H1 (cell line): ENCODE measurements around the gene RUFY4. TPM values are rescaled to one million over a fixed set of nuclear protein-coding genes. Genes with fewer than 3 reads are reported as not detected.
A peak's percentile ranks its signal among the peaks of the same experiment; 100 is the strongest.

Source experiments
- CTCF ChIA-PET: fragments of 300-600 bp; sonication (Branson Sonifier 250); formaldehyde crosslinking; loops from one replicate; lab custom pipeline; 2021; ENCODE audit not compliant: partially characterized antibody; lab: Charles Lee
- POLR2A ChIA-PET: fragments of 300-600 bp; sonication (Branson Sonifier 250); formaldehyde crosslinking; loops from one replicate; lab custom pipeline; 2021; ENCODE audit warnings: inconsistent platforms; ENCODE audit not compliant: partially characterized antibody; lab: Charles Lee
- DNase-seq, 2 experiments: peaks; one replicate each; pipeline versions ENCODE4 v3.0.0 to v3.0.0-alpha.2; 2010 to 2022; ENCODE audit warnings: low spot score in 2 of 2, low read depth in 1 of 2, mixed read lengths in 1 of 2
- FAIRE-seq: peaks from 2 replicates; lab custom pipeline; 2011; peaks lifted over from hg19 to GRCh38; lab: Jason Lieb, UNC
- H2AFZ ChIP-seq: 2 replicates; pipeline ENCODE4 v1.8.1; 2012; ENCODE audit warnings: low read length, inconsistent platforms
- H2AK5ac ChIP-seq: 2 replicates; pipeline ENCODE4 v1.6.1; 2013; ENCODE audit warnings: low read depth, low read length
- H2BK120ac ChIP-seq: replicated peaks from 2 replicates; pipeline ENCODE3; 2013; ENCODE audit warnings: low read depth, low read length, inconsistent platforms
- H2BK12ac ChIP-seq: 2 replicates; pipeline ENCODE4 v1.6.1; 2013; ENCODE audit warnings: low read depth, low read length
- H2BK15ac ChIP-seq: 2 replicates; pipeline ENCODE4 v1.6.1; 2013; ENCODE audit warnings: low read length
- H2BK20ac ChIP-seq: 2 replicates; pipeline ENCODE4 v1.6.1; 2013; ENCODE audit warnings: low read length
- H2BK5ac ChIP-seq: 2 replicates; pipeline ENCODE4 v1.6.1; 2013; ENCODE audit warnings: low read depth, low read length
- H3K14ac ChIP-seq: 2 replicates; pipeline ENCODE4 v1.6.1; 2013; ENCODE audit warnings: inconsistent platforms; ENCODE audit not compliant: insufficient read length
- H3K18ac ChIP-seq: 2 replicates; pipeline ENCODE4 v1.6.1; 2013; ENCODE audit warnings: low read length; ENCODE audit errors: extremely low read depth
- H3K23ac ChIP-seq: 2 replicates; pipeline ENCODE4 v1.6.1; 2013; ENCODE audit warnings: inconsistent platforms; ENCODE audit not compliant: insufficient read length
- H3K23me2 ChIP-seq: 2 replicates; pipeline ENCODE4 v1.6.1; 2013; ENCODE audit warnings: low read depth, low read length
- H3K27ac ChIP-seq: 2 replicates; pipeline ENCODE4 v1.6.1; 2011; ENCODE audit warnings: low read depth, low read length, inconsistent platforms
- H3K27me3 ChIP-seq, 4 experiments: replicated peaks in 1 of 4; 1 replicate in 1 of 4; 2 replicates in 3 of 4; pipeline versions ENCODE4 v1.6.1 to v1.8.1; 2011 to 2013; ENCODE audit warnings: low read length in 3 of 4, mild to moderate bottlenecking in 3 of 4, inconsistent platforms in 2 of 4, mixed read lengths in 2 of 4, moderate library complexity in 1 of 4; ENCODE audit not compliant: control insufficient read depth in 3 of 4, insufficient read depth in 3 of 4; ENCODE audit errors: extremely low read depth in 1 of 4
- H3K36me3 ChIP-seq, 4 experiments: 2 replicates each; pipeline versions ENCODE4 v1.6.1 to v1.8.1; 2011 to 2013; ENCODE audit warnings: mild to moderate bottlenecking in 4 of 4, low read length in 3 of 4, moderate library complexity in 2 of 4, control low read depth in 1 of 4, inconsistent platforms in 1 of 4; ENCODE audit not compliant: insufficient read depth in 4 of 4, control insufficient read depth in 2 of 4
- H3K4ac ChIP-seq: replicated peaks from 2 replicates; pipeline ENCODE3; 2013; ENCODE audit warnings: low read length, low read depth, mixed read lengths, inconsistent platforms; ENCODE audit not compliant: insufficient read length
- H3K4me1 ChIP-seq, 4 experiments: replicated peaks in 1 of 4; 1 replicate in 1 of 4; 2 replicates in 3 of 4; pipeline versions ENCODE4 v1.6.1 to v1.8.1; 2011 to 2013; ENCODE audit warnings: low read length in 3 of 4, inconsistent platforms in 2 of 4, mixed read lengths in 1 of 4; ENCODE audit not compliant: insufficient read depth in 4 of 4, control insufficient read depth in 3 of 4
- H3K4me2 ChIP-seq, 2 experiments: 2 replicates each; pipeline versions ENCODE4 v1.6.1 to v1.8.1; 2011 to 2013; ENCODE audit warnings: low read depth in 2 of 2, low read length in 2 of 2, control low read depth in 1 of 2, inconsistent platforms in 1 of 2, mild to moderate bottlenecking in 1 of 2; ENCODE audit not compliant: insufficient read depth in 1 of 2
- H3K4me3 ChIP-seq, 4 experiments: fragments of 200-600, 300-600 bp in 1 of 4; sonication (generic), shearing (Covaris generic), sonication (Bioruptor Twin) in 1 of 4; 2 replicates each; pipeline versions ENCODE4 v1.5.1 to v1.8.1; 2011 to 2016; ENCODE audit warnings: low read length in 4 of 4, low read depth in 3 of 4, control low read depth in 2 of 4, inconsistent platforms in 2 of 4, mild to moderate bottlenecking in 2 of 4, mixed read lengths in 1 of 4, moderate library complexity in 1 of 4; ENCODE audit not compliant: insufficient read depth in 2 of 4; ENCODE audit errors: extremely low read depth in 1 of 4
- H3K56ac ChIP-seq: replicated peaks from 2 replicates; pipeline ENCODE3; 2013; ENCODE audit warnings: low read depth, mild to moderate bottlenecking, mixed read lengths, low read length, inconsistent platforms; ENCODE audit not compliant: insufficient read length
- H3K79me1 ChIP-seq: 2 replicates; pipeline ENCODE4 v1.6.1; 2013; ENCODE audit warnings: low read depth, low read length, control low read depth
- H3K79me2 ChIP-seq, 2 experiments: 2 replicates each; pipeline versions ENCODE4 v1.6.1 to v1.8.1; 2012 to 2013; ENCODE audit warnings: low read length in 2 of 2, mild to moderate bottlenecking in 2 of 2, inconsistent platforms in 1 of 2; ENCODE audit not compliant: insufficient read depth in 2 of 2, control insufficient read depth in 1 of 2
- H3K9ac ChIP-seq, 4 experiments: replicated peaks in 1 of 4; 1 replicate in 1 of 4; 2 replicates in 3 of 4; pipeline versions ENCODE4 v1.6.1 to v1.8.1; 2011 to 2013; ENCODE audit warnings: low read depth in 3 of 4, low read length in 3 of 4, control low read depth in 2 of 4, mild to moderate bottlenecking in 2 of 4, moderate library complexity in 2 of 4, inconsistent platforms in 1 of 4; ENCODE audit errors: extremely low read depth in 1 of 4
- H3K9me3 ChIP-seq, 2 experiments: 2 replicates each; pipeline versions ENCODE4 v1.6.1 to v1.8.1; 2012 to 2013; ENCODE audit warnings: mild to moderate bottlenecking in 2 of 2, moderate library complexity in 2 of 2, control low read depth in 1 of 2, inconsistent platforms in 1 of 2, low read depth in 1 of 2, low read length in 1 of 2, mixed read lengths in 1 of 2; ENCODE audit not compliant: insufficient read depth in 2 of 2
- H4K20me1 ChIP-seq, 2 experiments: replicated peaks in 1 of 2; 2 replicates each; pipeline versions ENCODE3 to v1.8.1; 2011 to 2013; ENCODE audit warnings: inconsistent platforms in 2 of 2, low read length in 2 of 2, mild to moderate bottlenecking in 1 of 2; ENCODE audit not compliant: insufficient read depth in 2 of 2, control insufficient read depth in 1 of 2
- H4K5ac ChIP-seq: 2 replicates; pipeline ENCODE4 v1.6.1; 2013; ENCODE audit warnings: low read length, low read depth, mixed read lengths, inconsistent platforms; ENCODE audit not compliant: insufficient read length
- H4K8ac ChIP-seq: 2 replicates; pipeline ENCODE4 v1.8.0; 2013; ENCODE audit warnings: mild to moderate bottlenecking, moderate library complexity, low read length, inconsistent platforms; ENCODE audit not compliant: insufficient read depth; ENCODE audit errors: extremely low read depth
- H4K91ac ChIP-seq: replicated peaks from 2 replicates; pipeline ENCODE3; 2013; ENCODE audit warnings: low read length, mixed read lengths, inconsistent platforms; ENCODE audit not compliant: insufficient read length
- EGR1 ChIP-seq: IDR thresholded peaks from 2 replicates; pipeline ENCODE4 v1.6.1; 2011; ENCODE audit warnings: low read depth, low read length, borderline replicate concordance
- EP300 ChIP-seq, 2 experiments: IDR thresholded peaks; 1 replicate in 1 of 2; 2 replicates in 1 of 2; pipeline ENCODE4 v1.6.1; 2011 to 2012; ENCODE audit warnings: low read depth in 2 of 2, low read length in 2 of 2, mild to moderate bottlenecking in 2 of 2, borderline replicate concordance in 1 of 2, inconsistent platforms in 1 of 2, moderate library complexity in 1 of 2
- EZH2 ChIP-seq: fragments of 200-600 bp; sonication (generic); IDR thresholded peaks from 2 replicates; pipeline ENCODE4 v1.7.1; 2012; ENCODE audit warnings: low read depth, mild to moderate bottlenecking, moderate library complexity, low read length, inconsistent platforms; ENCODE audit not compliant: severe bottlenecking
- FOSL1 ChIP-seq: IDR thresholded peaks from 2 replicates; pipeline ENCODE4 v1.6.1; 2011; ENCODE audit warnings: mild to moderate bottlenecking, low read depth, low read length, moderate library complexity; ENCODE audit not compliant: insufficient read depth
- GTF2F1 ChIP-seq: IDR thresholded peaks from 2 replicates; pipeline ENCODE4 v1.6.1; 2012; ENCODE audit warnings: low read depth, low read length, improper control_type of control experiment, borderline replicate concordance
- HDAC6 ChIP-seq: IDR thresholded peaks from one replicate; pipeline ENCODE4 v1.7.1; 2012; ENCODE audit warnings: low read depth, mild to moderate bottlenecking, inconsistent platforms, low read length, moderate library complexity
- KDM5A ChIP-seq: fragments of 200-600 bp; IDR thresholded peaks from 2 replicates; pipeline ENCODE4 v1.7.1; 2012; ENCODE audit warnings: mild to moderate bottlenecking, low read length, inconsistent platforms, mixed read lengths
- SP2 ChIP-seq: IDR thresholded peaks from 2 replicates; pipeline ENCODE4 v1.6.1; 2012; ENCODE audit warnings: mild to moderate bottlenecking, low read length, inconsistent platforms
- TAF7 ChIP-seq: optimal IDR thresholded peaks from 2 replicates; pipeline ENCODE3; 2011; ENCODE audit warnings: low read depth, mild to moderate bottlenecking, inconsistent platforms, low read length, moderate library complexity, borderline replicate concordance
- TBP ChIP-seq: IDR thresholded peaks from 2 replicates; pipeline ENCODE4 v1.6.1; 2011; ENCODE audit warnings: low read depth, low read length, improper control_type of control experiment
- WGBS, 2 experiments: shearing (Covaris generic) in 1 of 2; methylation state at CpG; one replicate each; pipeline versions ENCODE4 v1.1.6 to v1.1.7; 2013 to 2015; ENCODE audit warnings: low lambda C conversion rate in 2 of 2, mixed read lengths in 2 of 2, inconsistent platforms in 1 of 2, low coverage in 1 of 2, missing lambda C conversion rate in 1 of 2; ENCODE audit not compliant: insufficient replicate concordance in 2 of 2, insufficient coverage in 1 of 2, insufficient read length in 1 of 2; ENCODE audit errors: extremely low coverage in 1 of 2, missing lambda C conversion rate in 1 of 2; 5-methylcytosine and 5-hydroxymethylcytosine counted together
- polyA plus RNA-seq, 7 experiments: library from polyadenylated mRNA; depleted of rRNA in 3 of 7; stranded (reverse) in 5 of 7; unstranded in 2 of 7; fragments of >200 nt in 5 of 7; fragments of 200-250 nt in 2 of 7; gene quantifications; 1 replicate in 5 of 7; 2 replicates in 1 of 7; 4 replicates in 1 of 7; pipeline versions ENCODE4 v1.2.1 to v1.2.3, GENCODE V29; 2011 to 2013; ENCODE audit warnings: missing spikeins in 2 of 7, mixed read lengths in 2 of 7
- total RNA-seq: library from RNA; stranded (reverse); fragmentation: NEBNext Ultra II Directional; extraction: Animal tissue kit (Norgen Biotek cat#: 25700); gene quantifications from 2 replicates; pipeline ENCODE4 v1.2.1, GENCODE V29; 2021
- TF ChIP-seq, protein P1 (sequence below): IDR thresholded peaks from 2 replicates; pipeline ENCODE4 v1.6.1; 2011; ENCODE audit warnings: low read length, improper control_type of control experiment

The RUFY4 gene
- total and polyA plus RNA-seq, 2 of the 8 experiments (the other 6 are each of a cell fraction or from before 2014, with no cell fraction given) = 0.32 to 0.38 TPM

DNA sequence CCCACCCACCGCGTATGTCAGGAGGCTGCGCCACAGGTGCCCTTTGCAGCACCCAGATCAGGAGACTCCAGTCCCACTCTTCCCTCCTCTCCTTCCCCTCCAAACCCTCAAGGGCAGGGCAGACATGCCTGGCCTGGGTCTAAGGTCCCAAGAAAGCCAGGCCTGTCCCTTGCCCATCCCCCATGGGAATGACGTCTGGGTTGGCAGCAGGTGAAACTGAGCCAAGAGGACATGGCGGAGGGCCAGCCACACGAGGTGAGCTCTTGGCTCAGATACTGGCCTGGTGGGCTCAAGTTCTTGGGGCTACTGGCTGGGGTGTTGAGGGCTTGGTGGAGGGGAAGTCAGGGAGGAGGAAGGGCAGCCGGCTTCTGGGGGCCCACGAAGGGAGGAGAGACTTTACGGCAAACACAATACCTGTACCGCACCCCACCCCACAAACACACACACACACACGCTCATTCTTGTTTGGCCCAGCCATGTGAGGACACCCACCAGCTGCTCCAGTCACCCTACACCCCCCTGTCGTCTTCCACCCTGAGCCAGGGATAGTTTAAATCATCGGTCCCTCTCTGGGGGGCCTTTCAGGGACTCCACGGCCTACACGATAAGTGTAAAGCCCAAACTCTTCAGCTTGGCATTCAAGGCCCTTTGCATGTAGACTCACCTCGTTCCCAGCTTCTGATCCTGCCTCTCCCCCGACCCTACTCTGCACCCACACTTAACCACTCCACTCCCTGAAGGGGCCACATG lies 42.2 kb upstream of the RUFY4 start:
- no peak overlapping the region for H4K91ac ChIP-seq
- H2BK15ac ChIP-seq = no peak overlapping the region
- CTCF ChIA-PET = interaction anchor here (0.6 to 5.5 kb wide), 10 partner anchors 8 to 347 kb away, joined by 3 to 22 read pairs (median 4); no protein-coding TSS in a partner anchor
- 88% methylated on average over 17 of the region's 17 CpGs; no CpG with 5 or more reads in 1 of the 2 experiments for WGBS, 2 experiments
- H4K5ac ChIP-seq = no peak overlapping the region
- peak overlapping the region; percentile 68; the same call in 1 of the 2 replicates for H2BK5ac ChIP-seq
- no peak overlapping the region for H3K23ac ChIP-seq
- POLR2A ChIA-PET = no interaction called here
- no peak overlapping the region for H2BK120ac ChIP-seq
- no peaks in the 10 kb centered on the region for H3K9me3 ChIP-seq
- H3K4ac ChIP-seq = no peak overlapping the region
- H3K56ac ChIP-seq = no peak overlapping the region
- H3K36me3 ChIP-seq = no peaks in the 10 kb centered on the region
- H3K4me2 ChIP-seq = no peak overlapping the region
- H4K20me1 ChIP-seq = peaks cover 0 to 8% of the 10 kb centered on the region in 2 experiments
- H2BK20ac ChIP-seq = peak overlapping the region; percentile 77
- H2AK5ac ChIP-seq = no peak overlapping the region
- H3K4me1 ChIP-seq = peaks cover 0 to 12% (median 3%) of the 10 kb centered on the region in 4 experiments; a peak in 6 of 7 replicates
- no peak overlapping the region for H3K9ac ChIP-seq
- H3K14ac ChIP-seq = no peak overlapping the region
- H3K79me1 ChIP-seq = no peaks in the 10 kb centered on the region
- no peaks in the 10 kb centered on the region for H3K79me2 ChIP-seq
- H2AFZ ChIP-seq = no peak overlapping the region
- no peak overlapping the region for H3K18ac ChIP-seq
- no peak overlapping the region for H3K4me3 ChIP-seq
- H3K27ac ChIP-seq = no peak overlapping the region
- H2BK12ac ChIP-seq = peak overlapping the region; percentile 80
- FAIRE-seq (no peak), DNase-seq (peak in 1 of 2 experiments; percentile 44)
- H3K27me3 ChIP-seq = no peaks in the 10 kb centered on the region; a peak in 1 of 7 replicates
- H4K8ac ChIP-seq = no peak overlapping the region
- peaks cover 6% of the 10 kb centered on the region; the same call in 1 of the 2 replicates for H3K23me2 ChIP-seq
- TF ChIP-seq EGR1 (no peak), TAF7 (no peak), HDAC6 (no peak), KDM5A (no peak), FOSL1 (no peak), SP2 (no peak), EZH2 (no peak), TBP (no peak), GTF2F1 (no peak), EP300 (IDR thresholded peaks at IDR 0.05; ENCODE audit: borderline replicate concordance in 1 of 2, low read depth in 2 of 2, low read length in 2 of 2) (no peak)
- TF ChIP-seq, protein P1, sequence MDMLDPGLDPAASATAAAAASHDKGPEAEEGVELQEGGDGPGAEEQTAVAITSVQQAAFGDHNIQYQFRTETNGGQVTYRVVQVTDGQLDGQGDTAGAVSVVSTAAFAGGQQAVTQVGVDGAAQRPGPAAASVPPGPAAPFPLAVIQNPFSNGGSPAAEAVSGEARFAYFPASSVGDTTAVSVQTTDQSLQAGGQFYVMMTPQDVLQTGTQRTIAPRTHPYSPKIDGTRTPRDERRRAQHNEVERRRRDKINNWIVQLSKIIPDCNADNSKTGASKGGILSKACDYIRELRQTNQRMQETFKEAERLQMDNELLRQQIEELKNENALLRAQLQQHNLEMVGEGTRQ = no peak
